GM19099 (cell line): ENCODE measurements around the gene SMC1B.

Source experiments
- POLR2A ChIP-seq: IDR thresholded peaks from 3 replicates; pipeline ENCODE4 v1.6.1; 2011; ENCODE audit warnings: low read depth; ENCODE audit not compliant: insufficient read length; ENCODE audit errors: extremely low read depth

Gene SMC1B

DNA sequence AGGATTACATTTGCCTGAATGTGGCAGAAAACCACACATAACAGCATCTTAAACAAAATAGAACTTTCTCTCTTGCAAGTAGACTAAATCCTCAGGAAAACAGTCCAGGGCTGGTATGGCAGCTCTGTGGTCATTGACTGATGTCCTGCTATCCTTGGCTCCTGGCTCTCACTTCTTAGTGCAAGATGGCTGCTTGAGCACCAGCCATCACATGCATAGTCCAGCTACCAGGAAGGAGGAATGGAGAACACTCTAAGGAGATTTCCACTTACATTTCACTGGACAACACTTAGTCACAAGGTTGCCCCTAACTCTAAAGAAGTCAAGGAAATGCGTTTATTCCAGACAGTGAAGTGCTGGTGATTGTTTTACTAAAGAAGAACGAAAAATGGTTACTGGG, 13.7 kb upstream of the SMC1B start:
- no peak for TF ChIP-seq POLR2A

DNA sequence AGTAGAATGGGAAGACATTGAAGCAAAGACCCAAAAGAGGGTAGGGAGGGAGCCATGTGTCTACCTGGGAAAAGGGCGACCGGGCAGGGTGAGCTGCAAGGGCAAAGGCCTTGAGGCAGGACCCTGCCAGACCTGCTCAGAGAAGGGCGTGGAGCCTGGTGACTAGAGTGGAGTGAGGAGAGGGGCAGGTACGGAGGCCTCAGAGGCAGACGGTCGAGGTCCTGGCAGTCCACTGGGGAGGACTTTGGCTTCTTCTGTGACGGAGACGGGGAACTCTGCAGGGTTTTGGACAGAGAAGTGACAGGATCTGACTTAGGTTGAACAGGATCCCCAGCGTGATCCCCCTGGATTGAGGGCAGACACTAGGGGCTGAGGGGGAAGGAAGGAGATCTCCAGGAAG, 13.0 kb upstream of the SMC1B start:
- TF ChIP-seq POLR2A: no peak

DNA sequence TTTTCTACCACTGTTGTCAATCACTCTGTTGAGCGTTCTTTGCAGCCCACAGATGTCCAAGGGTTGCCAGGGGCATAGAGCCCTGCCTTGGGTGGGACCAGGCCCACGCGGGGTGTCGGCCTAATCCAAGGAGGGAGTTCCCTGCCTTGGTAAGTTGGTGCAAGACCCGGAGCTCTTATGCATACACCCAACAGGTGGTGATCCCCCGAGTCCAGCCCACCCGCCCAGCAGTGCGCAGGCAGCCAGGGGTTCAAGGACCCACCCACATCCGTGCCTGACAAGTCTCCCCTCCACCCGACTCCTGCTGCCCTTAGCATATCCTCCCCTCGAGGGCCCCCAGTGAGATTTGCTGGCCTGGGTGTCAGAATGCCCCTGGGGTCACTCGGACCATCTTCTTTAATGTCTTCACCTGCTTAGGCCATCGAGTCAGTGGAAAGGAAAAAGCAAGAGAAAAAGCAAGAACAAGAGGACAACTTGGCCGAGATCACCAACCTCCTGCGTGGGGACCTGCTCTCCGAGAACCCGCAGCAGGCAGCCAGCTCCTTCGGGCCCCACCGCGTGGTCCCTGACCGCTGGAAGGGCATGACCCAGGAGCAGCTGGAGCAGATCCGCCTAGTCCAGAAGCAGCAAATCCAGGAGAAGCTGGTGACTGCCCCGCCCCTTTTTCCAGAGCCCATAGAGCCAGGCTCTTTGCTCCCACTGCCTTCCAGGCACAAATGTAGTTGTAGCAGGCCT, 12.3 kb upstream of the SMC1B start:
- no peak for TF ChIP-seq POLR2A

DNA sequence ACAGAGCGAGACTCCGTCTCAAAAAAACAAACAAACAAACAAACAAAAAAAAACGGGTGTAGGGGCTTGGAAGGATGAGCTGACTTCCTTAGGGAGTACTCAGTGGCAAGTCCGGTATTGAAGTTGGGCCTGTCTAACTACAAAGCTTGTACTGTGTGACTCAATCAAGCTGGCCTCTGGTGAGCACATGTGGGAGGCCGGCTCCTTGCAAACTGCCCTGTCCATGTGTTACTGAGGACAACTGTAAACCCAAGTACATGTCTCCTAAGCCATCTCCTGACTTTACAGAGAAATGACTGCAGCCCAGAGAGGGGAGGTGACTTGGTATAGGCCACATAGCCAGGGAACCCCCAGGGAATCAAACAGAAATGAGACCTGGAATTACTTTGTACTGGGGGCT, 11.7 kb upstream of the SMC1B start:
- TF ChIP-seq POLR2A: no peak

DNA sequence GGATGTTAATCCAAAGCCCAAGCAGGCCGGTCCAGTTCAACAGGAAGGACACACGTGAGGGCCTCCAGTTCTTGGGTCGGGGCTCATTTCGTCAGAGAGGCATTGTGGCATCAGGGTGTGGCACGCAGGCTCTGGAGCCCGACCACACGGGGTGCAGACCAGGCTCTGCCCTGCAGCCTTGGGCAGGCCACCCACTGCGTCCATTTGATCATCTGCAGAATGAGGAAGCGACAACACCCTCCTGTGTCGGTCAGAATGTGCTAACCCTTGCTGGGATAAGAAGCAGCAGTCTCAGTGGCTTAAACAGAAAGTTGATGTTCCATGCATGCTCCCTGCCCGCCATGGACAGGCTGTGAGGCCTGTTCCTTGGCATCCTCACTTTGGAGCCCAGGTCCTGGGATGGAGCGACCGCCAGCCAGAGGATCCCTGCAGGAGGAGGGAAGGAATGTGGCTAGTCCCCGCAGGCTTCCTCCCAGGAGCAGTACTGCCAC, 10.9 kb upstream of the SMC1B start:
- TF ChIP-seq POLR2A: no peak

DNA sequence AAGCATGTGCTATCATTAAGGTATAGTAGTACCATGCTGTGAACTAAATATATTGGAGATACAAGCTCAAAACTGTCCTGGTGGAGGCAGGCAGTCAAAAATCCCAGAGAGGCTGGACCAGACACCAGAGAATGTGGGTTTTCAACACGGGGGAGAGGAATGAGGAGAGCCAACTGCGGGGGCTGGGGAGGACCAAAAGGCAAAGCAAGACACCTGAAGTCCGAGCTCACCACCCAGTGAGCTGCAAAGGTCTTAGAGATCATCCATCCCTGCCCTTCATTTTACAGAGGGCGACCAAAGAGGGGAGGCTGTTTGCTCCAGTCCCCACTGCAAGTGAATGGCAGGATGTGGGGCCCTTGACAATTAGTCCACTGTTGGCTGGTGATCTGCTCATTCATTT, 10.1 kb upstream of the SMC1B start:
- no peak for TF ChIP-seq POLR2A

DNA sequence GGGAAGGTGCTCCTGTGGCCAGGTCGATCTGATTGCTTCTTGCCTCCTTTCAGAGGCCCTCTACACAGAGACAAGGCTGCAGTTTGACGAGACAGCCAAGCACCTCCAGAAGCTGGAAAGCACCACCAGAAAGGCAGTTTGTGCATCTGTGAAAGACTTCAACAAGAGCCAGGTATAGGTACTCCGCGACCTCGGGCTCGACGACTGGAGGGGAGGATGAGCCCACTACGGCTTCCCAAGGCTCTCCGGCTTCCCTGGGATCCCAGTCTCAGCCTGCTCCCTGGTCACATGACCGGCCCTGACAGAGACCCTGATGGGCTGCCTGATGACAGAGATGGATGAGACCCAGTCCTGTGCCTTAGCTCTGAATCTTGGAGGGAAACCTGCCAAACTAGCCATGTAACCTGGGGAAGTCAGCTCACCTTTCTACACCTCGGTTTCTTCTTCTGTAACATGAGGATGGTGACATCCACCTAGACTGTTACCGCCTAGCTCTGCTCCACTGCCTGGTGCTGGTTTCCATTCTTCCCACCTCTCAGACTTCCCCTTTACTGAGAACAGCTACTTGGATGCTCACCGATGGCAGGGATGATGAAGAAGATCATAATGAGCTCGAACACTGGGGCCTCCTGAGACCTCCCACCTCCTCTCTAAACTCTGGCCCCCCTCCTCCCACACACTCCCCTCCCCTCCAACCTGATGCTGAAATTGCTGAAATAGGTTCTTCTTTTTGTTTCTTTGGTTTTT, 9.0 kb upstream of the SMC1B start:
- TF ChIP-seq POLR2A: no peak

DNA sequence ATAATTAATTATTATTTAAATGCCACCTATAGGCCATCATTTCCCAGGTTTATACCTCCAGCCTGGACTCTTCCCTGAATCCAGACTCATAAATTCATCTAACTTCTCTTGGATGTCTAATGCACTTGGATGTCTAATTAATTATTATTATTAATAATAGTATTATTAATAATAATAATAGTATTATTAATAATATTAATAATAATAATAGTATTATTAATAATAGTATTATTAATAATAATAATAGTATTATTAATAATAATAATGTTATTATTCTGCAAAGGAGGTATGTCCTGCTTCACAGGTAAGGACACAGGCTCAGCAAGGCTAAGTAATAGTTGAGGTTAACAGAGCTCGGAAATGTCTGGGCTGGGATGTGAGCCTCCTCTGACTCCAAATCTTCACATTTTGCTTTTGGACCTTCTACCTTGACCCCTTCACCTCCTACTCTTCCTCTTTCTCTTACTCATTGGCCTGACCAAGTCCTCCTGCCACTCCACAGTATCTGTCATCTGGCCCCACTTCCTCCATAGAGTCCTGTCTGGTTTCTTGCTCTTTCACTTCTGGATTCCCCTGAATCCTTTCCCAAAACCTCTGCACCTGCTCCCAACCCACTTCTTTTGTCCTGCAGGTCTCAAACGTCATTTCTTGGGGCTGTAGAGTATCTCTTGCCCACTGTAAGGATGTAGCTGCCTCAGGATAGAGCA, 8.1 kb upstream of the SMC1B start:
- no peak for TF ChIP-seq POLR2A

DNA sequence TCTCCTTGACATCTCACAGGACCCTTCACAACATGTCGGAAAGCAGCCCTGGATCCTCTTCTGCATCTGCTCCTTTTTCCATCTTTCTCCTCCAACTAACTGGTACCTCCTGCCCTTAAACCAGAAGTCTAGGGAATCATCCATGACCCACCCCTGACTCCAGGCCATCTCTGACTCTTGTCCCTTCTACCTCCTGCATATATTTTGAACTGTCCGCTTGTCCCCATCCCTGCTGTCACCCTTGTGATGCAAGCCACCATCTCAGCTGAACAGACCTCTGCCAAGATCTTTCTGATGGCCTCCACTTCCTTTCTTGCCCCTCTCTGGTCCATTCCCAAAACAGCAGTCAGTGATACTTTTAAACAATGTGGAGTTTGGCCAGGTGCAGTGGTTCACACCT, 7.1 kb upstream of the SMC1B start:
- no peak for TF ChIP-seq POLR2A

DNA sequence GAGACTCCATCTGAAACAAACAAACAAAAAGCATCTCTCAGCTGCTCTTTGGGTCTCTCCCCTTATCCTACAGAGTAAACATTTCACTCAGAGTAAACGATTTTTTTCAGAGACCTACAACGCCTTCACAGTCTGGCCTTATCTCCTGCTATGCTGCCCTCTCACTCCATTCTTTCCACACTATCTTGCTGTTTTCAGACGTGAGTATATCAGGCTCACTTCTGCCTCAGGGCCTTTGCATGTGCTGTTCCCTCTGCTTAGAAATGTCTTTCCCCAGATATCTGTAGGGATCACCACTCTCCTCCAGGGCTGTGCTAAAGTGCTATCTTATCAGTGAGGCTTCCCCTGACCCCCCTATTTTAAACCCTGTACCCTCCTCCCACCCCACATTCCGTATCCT, 6.6 kb upstream of the SMC1B start:
- TF ChIP-seq POLR2A: no peak

DNA sequence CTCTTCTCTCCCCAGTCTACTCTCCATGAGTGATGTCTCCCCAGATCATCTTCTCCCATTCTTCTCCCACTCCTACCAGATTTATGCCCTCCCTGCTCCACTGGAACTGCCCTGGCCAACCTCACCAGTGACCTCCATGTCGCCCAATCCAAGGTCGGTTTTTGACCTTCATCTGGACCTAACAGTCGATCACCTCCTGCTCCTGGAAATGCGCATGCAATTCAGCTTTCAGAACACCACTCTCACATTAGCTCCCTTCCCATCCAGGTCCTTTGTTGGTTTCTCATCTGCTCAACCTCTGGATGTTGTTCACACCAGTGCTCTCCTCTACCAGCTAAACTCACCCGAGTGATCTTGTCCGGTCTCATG, 5.4 kb upstream of the SMC1B start:
- no peak for TF ChIP-seq POLR2A

DNA sequence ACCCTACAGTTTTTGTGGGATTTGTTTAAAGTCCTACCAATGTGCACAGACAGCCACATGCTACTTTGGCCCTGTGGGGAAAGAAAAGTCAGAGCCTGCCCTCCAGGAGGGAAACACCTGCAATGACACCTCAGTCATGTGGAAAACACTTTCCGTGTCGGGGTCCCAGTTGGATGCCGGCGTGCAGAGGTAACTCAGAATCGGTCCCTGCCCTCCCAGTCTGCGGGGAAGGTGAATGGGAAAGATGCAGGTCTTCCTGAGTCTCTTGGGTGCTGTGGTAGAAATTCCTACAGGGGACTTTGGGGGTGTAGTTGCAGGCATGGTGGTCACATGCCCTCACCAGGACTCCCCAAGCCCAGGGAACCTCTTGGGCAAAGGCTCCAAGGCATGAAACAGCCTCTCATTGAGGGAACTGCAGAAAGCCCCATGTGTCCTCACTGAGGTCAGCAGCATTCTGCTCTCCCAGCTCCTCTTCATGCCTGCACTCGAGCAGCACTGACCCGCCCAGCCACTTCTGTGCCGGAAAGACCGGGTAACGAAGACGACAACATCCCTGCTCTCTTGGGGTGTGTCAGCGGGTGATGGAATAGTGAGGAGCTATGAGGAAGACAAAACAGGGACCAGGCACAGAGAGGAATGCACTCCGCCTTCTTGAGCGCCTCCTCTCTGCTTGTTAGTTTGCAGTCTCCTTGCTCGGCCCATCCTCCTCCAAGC, 4.8 kb upstream of the SMC1B start:
- no peak for TF ChIP-seq POLR2A

DNA sequence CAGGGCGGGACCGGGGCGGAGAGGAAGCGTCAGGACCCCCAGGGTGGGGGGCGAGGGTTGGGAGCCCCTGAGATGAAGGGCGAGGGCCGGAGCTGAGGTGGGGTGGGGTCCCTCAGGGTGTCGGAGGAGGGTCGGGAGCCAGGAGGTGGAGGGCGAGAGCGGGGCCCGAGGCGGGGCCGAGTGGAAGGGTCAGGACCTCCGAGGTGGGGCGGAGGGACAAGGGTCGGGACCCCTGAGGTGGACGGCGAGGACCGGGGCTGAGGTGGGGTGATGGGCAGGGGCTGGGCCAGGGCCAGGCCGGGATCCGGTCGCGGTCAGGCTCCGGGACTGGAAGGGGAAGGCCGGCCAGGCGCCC, 409 bp downstream of the SMC1B start:
- TF ChIP-seq POLR2A: no peak

DNA sequence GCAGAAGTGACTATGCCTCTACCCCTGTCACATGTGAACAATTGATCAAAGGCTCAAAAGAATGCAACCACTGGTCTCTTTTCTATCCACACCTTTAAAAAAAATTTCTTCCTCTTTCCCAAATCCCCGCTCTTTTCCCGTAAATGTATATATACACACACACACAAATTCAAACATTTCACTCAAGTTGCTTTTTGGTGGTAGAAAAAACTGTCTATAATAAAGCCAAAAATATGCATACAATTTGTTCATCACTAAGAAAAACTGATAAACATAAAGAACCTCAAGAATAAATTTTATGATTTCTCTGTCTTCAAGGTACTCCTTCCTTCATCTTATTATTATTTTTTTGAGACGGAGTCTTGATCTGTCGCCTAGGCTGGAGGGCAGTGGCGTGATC, 5.6 kb downstream of the SMC1B start:
- no peak for TF ChIP-seq POLR2A

DNA sequence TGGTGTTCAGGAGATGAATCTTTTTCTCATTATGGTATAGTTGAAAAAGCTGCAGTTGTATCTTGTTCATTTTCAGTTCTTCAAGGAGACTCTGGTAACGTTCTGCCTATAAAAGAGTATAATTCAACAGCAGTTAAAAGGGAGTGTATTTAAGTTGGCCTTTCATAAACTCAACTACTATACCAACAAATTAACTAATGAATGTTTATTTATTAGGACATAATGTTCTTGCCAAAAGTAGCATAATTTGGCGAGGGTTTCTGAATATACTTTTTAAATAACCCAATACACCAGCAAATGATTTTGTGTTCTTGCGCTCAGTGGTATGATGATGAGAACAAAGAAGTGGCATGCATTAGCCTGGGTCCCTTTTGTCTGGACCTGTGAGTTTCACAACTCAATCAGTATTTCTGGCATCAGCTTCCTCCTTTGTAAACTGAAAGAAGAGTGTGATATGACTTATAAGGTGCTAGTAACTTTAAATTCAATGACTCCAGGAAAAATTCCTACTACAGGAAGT, 10.9 kb downstream of the SMC1B start:
- TF ChIP-seq POLR2A: no peak
